Common myeloid progenitor, CD34-positive (primary cell): Measurements from ENCODE around the gene MMP14.

Source experiments
- CTCF ChIA-PET: fragments of 350-600 bp; sonication (Branson Sonifier 250); formaldehyde crosslinking; loops from one replicate; lab custom pipeline; 2021; ENCODE audit warnings: antibody characterized with exemption; lab: Charles Lee
- POLR2A ChIA-PET: fragments of 350-600 bp; sonication (Branson Sonifier 250); formaldehyde crosslinking; loops from one replicate; lab custom pipeline; 2021; ENCODE audit warnings: antibody characterized with exemption; lab: Charles Lee
- DNase-seq, 3 donors: peaks; one replicate each; pipeline versions ENCODE4 v3.0.0 to v3.0.0-alpha.2; 2013
- H3K27ac ChIP-seq, 2 experiments: 1 replicate in 1 of 2; 2 replicates in 1 of 2; pipeline ENCODE4 v1.7.0; 2013; ENCODE audit warnings: inconsistent platforms in 2 of 2, low read length in 2 of 2, mild to moderate bottlenecking in 2 of 2, low read depth in 1 of 2, moderate library complexity in 1 of 2; ENCODE audit not compliant: severe bottlenecking in 2 of 2, insufficient read depth in 1 of 2, poor library complexity in 1 of 2
- H3K27me3 ChIP-seq, 5 experiments: replicated peaks in 2 of 5; 1 replicate in 3 of 5; 2 replicates in 2 of 5; pipeline versions ENCODE4 v1.6.1 to v1.7.0; 2013; ENCODE audit warnings: low read length in 4 of 5, mild to moderate bottlenecking in 2 of 5, moderate library complexity in 2 of 5, inconsistent platforms in 1 of 5; ENCODE audit not compliant: insufficient read depth in 5 of 5, control insufficient read depth in 4 of 5
- H3K36me3 ChIP-seq, 4 experiments: 1 replicate in 2 of 4; 2 replicates in 2 of 4; pipeline versions ENCODE4 v1.6.1 to v1.7.0; 2013; ENCODE audit warnings: low read length in 3 of 4, control low read depth in 1 of 4, mild to moderate bottlenecking in 1 of 4; ENCODE audit not compliant: control insufficient read depth in 4 of 4, insufficient read depth in 4 of 4
- H3K4me1 ChIP-seq, 4 experiments: 1 replicate in 3 of 4; 2 replicates in 1 of 4; pipeline versions ENCODE4 v1.6.1 to v1.7.1; 2013; ENCODE audit warnings: low read length in 3 of 4, mild to moderate bottlenecking in 3 of 4, control low read depth in 1 of 4, inconsistent platforms in 1 of 4, moderate library complexity in 1 of 4; ENCODE audit not compliant: control insufficient read depth in 4 of 4, insufficient read depth in 4 of 4; ENCODE audit errors: control extremely low read depth in 1 of 4
- H3K4me3 ChIP-seq, 7 experiments: 1 replicate in 4 of 7; 2 replicates in 3 of 7; pipeline versions ENCODE4 v1.5.1 to v1.7.0; 2013; ENCODE audit warnings: mild to moderate bottlenecking in 7 of 7, low read length in 6 of 7, moderate library complexity in 6 of 7, inconsistent platforms in 2 of 7, low read depth in 2 of 7, control low read depth in 1 of 7; ENCODE audit not compliant: insufficient read depth in 4 of 7, control insufficient read depth in 1 of 7; ENCODE audit errors: extremely low read depth in 1 of 7
- H3K9me3 ChIP-seq, 5 experiments: 1 replicate in 4 of 5; 2 replicates in 1 of 5; pipeline versions ENCODE4 v1.6.1 to v1.7.1; 2013; ENCODE audit warnings: low read length in 4 of 5, mild to moderate bottlenecking in 2 of 5, inconsistent platforms in 1 of 5, low read depth in 1 of 5, moderate library complexity in 1 of 5; ENCODE audit not compliant: control insufficient read depth in 4 of 5, insufficient read depth in 2 of 5; ENCODE audit errors: control extremely low read depth in 1 of 5
- WGBS: methylation state at CpG from one replicate; pipeline ENCODE4 v1.1.5; 2013; ENCODE audit not compliant: insufficient coverage; 5-methylcytosine and 5-hydroxymethylcytosine counted together

The MMP14 gene

DNA sequence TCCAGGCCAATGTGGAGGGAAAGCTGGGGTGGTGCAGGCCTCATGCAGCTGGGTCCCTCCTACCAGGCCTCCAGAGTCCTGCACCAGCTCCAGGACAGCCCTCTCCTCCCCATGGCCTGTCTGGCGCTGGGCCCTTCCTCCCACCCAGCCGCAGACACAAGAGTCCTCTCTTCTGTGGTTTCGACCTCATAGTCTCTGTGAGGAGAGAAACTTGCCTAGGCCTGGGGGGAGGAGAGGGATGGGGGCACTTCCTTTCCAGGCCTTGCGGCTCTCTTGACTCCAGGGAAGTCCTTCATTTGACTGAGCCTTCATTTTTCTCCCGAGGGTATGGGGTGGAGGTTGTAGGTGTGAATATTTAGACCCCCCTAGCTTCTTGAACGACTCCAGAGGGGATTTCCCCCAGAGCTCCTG lies 2.3 kb downstream of the MMP14 start:
- Histone ChIP-seq H3K9me3 (no peaks in the 10 kb centered on the region), H3K4me1 (peaks cover 0 to 37% (median 29%) of the 10 kb centered on the region in 4 experiments), H3K4me3 (peak overlapping the region in 2 of 7 experiments; percentile 23 to 25), H3K36me3 (peaks cover 4 to 16% (median 13%) of the 10 kb centered on the region in 4 experiments), H3K27me3 (peaks cover 0 to 51% (median 11%) of the 10 kb centered on the region in 5 experiments), H3K27ac (no peak overlapping the region)
- WGBS, result 60% methylated on average over 1 of the region's 6 CpGs
- ChIA-PET POLR2A (interaction anchor here (0.7 to 3.7 kb wide), 5 partner anchors 9 to 58 kb away, joined by 3 to 16 read pairs (median 3); no protein-coding TSS in a partner anchor), CTCF (interaction anchor here (0.7 to 24.0 kb wide), 6 partner anchors 8 to 283 kb away, joined by 3 to 707 read pairs (median 4); partner anchors contain the start of gene MRPL52)
- DNase-seq, result peak in 1 of 3 donors; percentile 26

DNA sequence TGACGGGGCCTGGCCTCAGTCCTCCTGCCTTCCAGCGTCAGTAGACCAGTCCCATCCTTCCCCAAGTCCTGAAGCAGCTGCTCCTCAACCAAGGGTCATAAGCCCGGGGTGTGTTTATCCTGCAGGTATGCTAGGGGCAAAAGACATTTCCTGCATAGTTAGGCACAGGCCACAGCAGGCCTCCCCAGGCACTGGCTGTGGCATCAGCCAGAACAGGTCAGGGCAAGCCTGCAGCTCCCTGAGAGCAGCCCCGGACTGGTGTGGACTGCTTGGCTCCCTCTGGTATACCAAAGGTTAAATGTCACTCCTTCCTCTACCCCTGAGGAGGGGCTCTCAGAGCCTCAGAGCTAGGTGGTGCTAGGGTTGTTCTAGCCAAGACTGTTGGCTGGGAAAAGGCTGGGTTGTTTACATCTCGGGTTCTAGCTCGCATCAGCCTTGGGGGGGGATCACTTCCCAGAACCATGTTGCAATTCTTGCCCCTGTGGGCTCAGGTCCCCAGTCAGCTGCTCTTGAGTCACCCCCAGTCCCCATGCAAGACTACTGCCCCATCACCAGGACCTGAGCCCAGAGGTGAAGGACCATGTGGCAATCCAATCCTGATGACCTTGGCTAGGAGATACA lies 2.9 kb downstream of the MMP14 start:
- H3K9me3 ChIP-seq, result no peaks in the 10 kb centered on the region
- H3K36me3 ChIP-seq, result peaks cover under 1 to 10% (median 6%) of the 10 kb centered on the region in 4 experiments
- H3K27me3 ChIP-seq, result peaks cover 0 to 51% (median 11%) of the 10 kb centered on the region in 5 experiments
- ChIA-PET POLR2A (interaction anchor here (1.0 to 3.7 kb wide), 3 partner anchors 9 to 17 kb away, joined by 3 to 16 read pairs (median 6); no protein-coding TSS in a partner anchor), CTCF (interaction anchor here (0.7 to 24.0 kb wide), 7 partner anchors 9 to 283 kb away, joined by 3 to 707 read pairs (median 3); partner anchors contain the start of gene MRPL52)
- no peak for DNase-seq
- peaks cover 0 to 37% (median 29%) of the 10 kb centered on the region in 4 experiments for H3K4me1 ChIP-seq
- H3K27ac ChIP-seq, result no peak overlapping the region
- 93% methylated on average over 4 of the region's 6 CpGs for WGBS
- no peak overlapping the region for H3K4me3 ChIP-seq

DNA sequence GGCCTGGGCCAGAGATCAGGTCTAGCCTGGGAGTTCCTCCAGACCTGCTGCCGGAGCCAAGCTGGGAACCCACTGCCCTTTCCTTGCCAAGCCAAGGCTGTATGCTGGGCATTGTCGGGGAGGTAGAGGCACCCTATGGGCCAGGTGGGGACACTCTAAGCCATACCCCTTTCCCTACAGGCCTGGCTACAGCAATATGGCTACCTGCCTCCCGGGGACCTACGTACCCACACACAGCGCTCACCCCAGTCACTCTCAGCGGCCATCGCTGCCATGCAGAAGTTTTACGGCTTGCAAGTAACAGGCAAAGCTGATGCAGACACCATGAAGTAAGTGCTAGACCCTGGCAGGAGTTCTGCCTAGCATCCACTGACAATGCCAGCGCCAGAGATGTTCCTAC lies 4.9 kb downstream of the MMP14 start:
- peaks cover 0 to 36% (median 28%) of the 10 kb centered on the region in 4 experiments for H3K4me1 ChIP-seq
- no peak overlapping the region for H3K27ac ChIP-seq
- ChIA-PET CTCF (interaction anchor here (1.2 to 24.0 kb wide), 3 partner anchors 11 to 50 kb away, joined by 4 to 707 read pairs (median 707); partner anchors contain the start of genes MMP14 and MRPL52), POLR2A (no interaction called here)
- H3K36me3 ChIP-seq, result no peaks in the 10 kb centered on the region
- no peak overlapping the region for H3K4me3 ChIP-seq
- peaks cover 0 to 48% (median 7%) of the 10 kb centered on the region in 5 experiments for H3K27me3 ChIP-seq
- WGBS, result 96% methylated on average over 8 of the region's 9 CpGs
- no peaks in the 10 kb centered on the region for H3K9me3 ChIP-seq
- DNase-seq, result no peak

DNA sequence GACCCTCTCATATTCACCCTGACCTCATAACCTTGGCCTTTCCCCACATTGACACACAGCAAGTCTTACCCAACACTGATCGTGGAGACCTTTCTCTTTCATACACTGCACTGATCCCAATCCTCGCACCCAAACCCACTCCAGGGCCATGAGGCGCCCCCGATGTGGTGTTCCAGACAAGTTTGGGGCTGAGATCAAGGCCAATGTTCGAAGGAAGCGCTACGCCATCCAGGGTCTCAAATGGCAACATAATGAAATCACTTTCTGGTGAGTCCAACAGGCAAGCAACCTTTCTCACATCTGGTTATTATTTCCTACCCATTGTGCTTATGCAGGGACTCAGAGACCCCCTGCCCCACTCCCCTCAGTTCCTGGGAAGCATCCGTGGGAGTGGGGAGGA lies 5.4 kb downstream of the MMP14 start:
- H3K4me3 ChIP-seq, result no peak overlapping the region
- ChIA-PET CTCF (interaction anchor here (23.5 to 24.0 kb wide), 2 partner anchors 10 to 12 kb away, joined by 707 read pairs; partner anchors contain the start of genes MMP14 and MRPL52), POLR2A (no interaction called here)
- peaks cover 0 to 32% (median 25%) of the 10 kb centered on the region in 4 experiments for H3K4me1 ChIP-seq
- no peaks in the 10 kb centered on the region for H3K36me3 ChIP-seq
- no peak for DNase-seq
- 97% methylated on average over 4 of the region's 8 CpGs for WGBS
- no peaks in the 10 kb centered on the region for H3K9me3 ChIP-seq
- H3K27me3 ChIP-seq, result peaks cover 0 to 43% (median 5%) of the 10 kb centered on the region in 5 experiments
- no peak overlapping the region for H3K27ac ChIP-seq

DNA sequence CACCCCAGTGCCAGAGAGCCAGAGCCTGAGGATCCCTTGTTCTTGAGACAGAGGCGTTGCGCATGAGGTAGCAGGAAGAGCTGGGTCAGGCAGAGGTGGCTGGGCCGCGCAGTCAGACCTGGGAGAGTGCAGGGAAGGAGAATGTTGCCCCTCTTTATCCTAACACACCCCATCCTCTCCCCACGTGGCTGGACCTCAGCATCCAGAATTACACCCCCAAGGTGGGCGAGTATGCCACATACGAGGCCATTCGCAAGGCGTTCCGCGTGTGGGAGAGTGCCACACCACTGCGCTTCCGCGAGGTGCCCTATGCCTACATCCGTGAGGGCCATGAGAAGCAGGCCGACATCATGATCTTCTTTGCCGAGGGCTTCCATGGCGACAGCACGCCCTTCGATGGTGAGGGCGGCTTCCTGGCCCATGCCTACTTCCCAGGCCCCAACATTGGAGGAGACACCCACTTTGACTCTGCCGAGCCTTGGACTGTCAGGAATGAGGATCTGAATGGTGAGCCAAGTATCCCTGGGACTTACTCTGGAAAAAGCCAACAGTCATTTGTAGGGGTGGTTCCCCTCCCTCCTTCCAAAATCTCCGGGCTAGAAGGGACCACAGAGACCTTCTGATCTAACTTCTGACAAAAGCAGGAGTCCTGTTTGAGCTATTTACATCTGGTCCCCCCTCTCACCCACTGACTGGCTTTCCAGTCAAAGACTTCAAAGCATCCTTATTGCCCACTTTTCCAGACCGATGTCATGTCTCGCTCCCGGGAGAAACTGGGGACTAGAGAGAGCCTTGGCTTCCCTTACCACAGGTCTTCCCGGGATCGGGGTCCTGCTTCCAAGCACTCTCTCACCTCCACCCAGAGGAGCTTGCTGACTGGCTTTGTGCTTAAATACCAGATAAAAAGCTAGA lies 6.1 kb downstream of the MMP14 start:
- H3K36me3 ChIP-seq, result no peaks in the 10 kb centered on the region
- 97% methylated on average over 23 of the region's 28 CpGs for WGBS

DNA sequence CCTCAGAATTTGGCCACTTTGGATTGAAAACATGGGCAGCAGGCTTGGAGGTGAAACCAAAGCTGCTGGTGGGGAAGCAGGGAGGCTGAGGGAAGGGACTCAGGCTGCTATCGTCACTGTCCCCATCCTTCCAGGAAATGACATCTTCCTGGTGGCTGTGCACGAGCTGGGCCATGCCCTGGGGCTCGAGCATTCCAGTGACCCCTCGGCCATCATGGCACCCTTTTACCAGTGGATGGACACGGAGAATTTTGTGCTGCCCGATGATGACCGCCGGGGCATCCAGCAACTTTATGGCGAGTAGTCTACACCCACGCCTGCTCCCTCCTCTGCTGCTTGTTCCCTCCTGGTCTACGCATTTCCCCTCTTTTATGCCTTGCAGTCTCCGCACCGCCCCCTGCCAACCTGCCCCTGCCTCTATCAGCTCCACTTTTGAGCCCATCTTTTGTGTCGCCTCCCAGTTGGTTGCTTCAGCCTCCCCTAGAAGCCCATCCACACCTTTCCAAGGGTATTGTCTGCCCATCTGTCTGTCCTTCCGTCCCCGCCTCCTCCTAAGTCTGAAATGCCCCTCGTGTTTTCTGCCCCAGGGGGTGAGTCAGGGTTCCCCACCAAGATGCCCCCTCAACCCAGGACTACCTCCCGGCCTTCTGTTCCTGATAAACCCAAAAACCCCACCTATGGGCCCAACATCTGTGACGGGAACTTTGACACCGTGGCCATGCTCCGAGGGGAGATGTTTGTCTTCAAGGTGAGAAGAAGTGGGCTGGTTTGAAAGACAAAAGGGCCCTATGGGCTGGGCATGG lies 6.9 kb downstream of the MMP14 start:
- ChIA-PET CTCF (interaction anchor here (0.8 to 23.5 kb wide), 5 partner anchors 8 to 271 kb away, joined by 3 to 707 read pairs (median 8); partner anchors contain the start of genes MMP14 and MRPL52), POLR2A (no interaction called here)
- Histone ChIP-seq H3K9me3 (no peaks in the 10 kb centered on the region), H3K4me3 (no peak overlapping the region), H3K4me1 (peaks cover 3 to 26% (median 22%) of the 10 kb centered on the region in 4 experiments), H3K27me3 (peaks cover 0 to 28% (median 4%) of the 10 kb centered on the region in 5 experiments), H3K27ac (no peak overlapping the region), H3K36me3 (no peaks in the 10 kb centered on the region)
- no peak for DNase-seq
- 90% methylated on average over 13 of the region's 21 CpGs for WGBS

More for the DNA sequence above, 6.1 kb downstream of the MMP14 start:
- no peak for DNase-seq
- peaks cover 0 to 36% (median 5%) of the 10 kb centered on the region in 5 experiments for H3K27me3 ChIP-seq
- peaks cover 0 to 25% (median 22%) of the 10 kb centered on the region in 4 experiments for H3K4me1 ChIP-seq
- no peak overlapping the region for H3K27ac ChIP-seq
- H3K4me3 ChIP-seq, result no peak overlapping the region
- ChIA-PET CTCF (interaction anchor here (0.8 to 23.5 kb wide), 3 partner anchors 9 to 13 kb away, joined by 3 to 707 read pairs (median 8); partner anchors contain the start of genes MMP14 and MRPL52), POLR2A (no interaction called here)
- H3K9me3 ChIP-seq, result no peaks in the 10 kb centered on the region
